SJCRH30 (cell line): ENCODE measurements around the gene SCN8A. TPM values are rescaled to one million over a fixed set of nuclear protein-coding genes. Genes with fewer than 3 reads are reported as not detected.

Source experiments
- DNase-seq, 2 experiments: peaks; one replicate each; pipeline ENCODE4 v3.0.0-alpha.2; 2015 to 2020
- H3K27ac ChIP-seq: fragments of 250-450 bp; sonication (Bioruptor Pico); 2 replicates; pipeline ENCODE4 v1.5.1; 2020; ENCODE audit warnings: mild to moderate bottlenecking, moderate library complexity
- H3K27me3 ChIP-seq: fragments of 250-450 bp; sonication (Bioruptor Pico); 2 replicates; pipeline ENCODE4 v1.5.1; 2020; ENCODE audit warnings: mild to moderate bottlenecking, moderate library complexity
- H3K36me3 ChIP-seq: fragments of 250-450 bp; sonication (Bioruptor Pico); 2 replicates; pipeline ENCODE4 v1.5.1; 2020; ENCODE audit warnings: mild to moderate bottlenecking, moderate library complexity
- H3K4me1 ChIP-seq: fragments of 250-450 bp; sonication (Bioruptor Pico); 2 replicates; pipeline ENCODE4 v1.5.1; 2020; ENCODE audit warnings: mild to moderate bottlenecking, moderate library complexity
- H3K4me3 ChIP-seq: fragments of 250-450 bp; sonication (Bioruptor Pico); 2 replicates; pipeline ENCODE4 v1.5.1; 2020; ENCODE audit warnings: mild to moderate bottlenecking, moderate library complexity
- H3K9me3 ChIP-seq: fragments of 250-450 bp; sonication (Bioruptor Pico); replicated peaks from 2 replicates; pipeline ENCODE4 v1.5.1; 2020; ENCODE audit warnings: mild to moderate bottlenecking, moderate library complexity
- total RNA-seq: library from RNA; depleted of rRNA; stranded (reverse); fragments of >200 nt; shearing (Covaris generic); gene quantifications from 2 replicates; pipeline ENCODE4 v1.2.3, GENCODE V29; 2014

The SCN8A gene
- total RNA-seq, 1 experiment from 2014 or later, result 0.67 TPM

- H3K9me3 ChIP-seq, result no peaks in the 10 kb centered on the region; the same call in 1 of the 2 replicates
- H3K36me3 ChIP-seq, result no peaks in the 10 kb centered on the region
- no peak overlapping the region for H3K4me3 ChIP-seq
- no peak for DNase-seq
- no peaks in the 10 kb centered on the region for H3K4me1 ChIP-seq
- no peak overlapping the region for H3K27ac ChIP-seq
- peaks cover 11% of the 10 kb centered on the region; the same call in 1 of the 2 replicates for H3K27me3 ChIP-seq
Observed at GRCh38 chr12:51740536-51740935, 149.5 kb downstream of the SCN8A start.

GRCh38 chr12:51744235-51744634 lies 153.2 kb downstream of the SCN8A start:
- Histone ChIP-seq H3K4me3 (no peak overlapping the region), H3K4me1 (no peaks in the 10 kb centered on the region), H3K9me3 (no peaks in the 10 kb centered on the region; the same call in 1 of the 2 replicates), H3K27me3 (0 out of 2 replicates have a peak, but pooled peaks cover 4% of the 10 kb centered on the region), H3K36me3 (no peaks in the 10 kb centered on the region), H3K27ac (no peak overlapping the region)
- DNase-seq, result peak in 1 of 2 experiments; percentile 8

- Histone ChIP-seq H3K4me3 (no peak overlapping the region), H3K27me3 (0 out of 2 replicates have a peak, but pooled peaks cover 4% of the 10 kb centered on the region), H3K27ac (no peak overlapping the region)
Observed at GRCh38 chr12:51744957-51745356, 153.9 kb downstream of the SCN8A start.

GRCh38 chr12:51746416-51746815 lies 155.4 kb downstream of the SCN8A start:
- Histone ChIP-seq H3K4me1 (no peaks in the 10 kb centered on the region), H3K9me3 (no peaks in the 10 kb centered on the region; the same call in 1 of the 2 replicates), H3K27ac (no peak overlapping the region), H3K27me3 (0 out of 2 replicates have a peak, but pooled peaks cover 4% of the 10 kb centered on the region), H3K36me3 (no peaks in the 10 kb centered on the region), H3K4me3 (no peak overlapping the region)
- DNase-seq, result no peak

More at GRCh38 chr12:51744957-51745356, 153.9 kb downstream of the SCN8A start:
- no peaks in the 10 kb centered on the region; the same call in 1 of the 2 replicates for H3K9me3 ChIP-seq
- H3K4me1 ChIP-seq, result no peaks in the 10 kb centered on the region
- H3K36me3 ChIP-seq, result no peaks in the 10 kb centered on the region
- DNase-seq, result no peak

DNA sequence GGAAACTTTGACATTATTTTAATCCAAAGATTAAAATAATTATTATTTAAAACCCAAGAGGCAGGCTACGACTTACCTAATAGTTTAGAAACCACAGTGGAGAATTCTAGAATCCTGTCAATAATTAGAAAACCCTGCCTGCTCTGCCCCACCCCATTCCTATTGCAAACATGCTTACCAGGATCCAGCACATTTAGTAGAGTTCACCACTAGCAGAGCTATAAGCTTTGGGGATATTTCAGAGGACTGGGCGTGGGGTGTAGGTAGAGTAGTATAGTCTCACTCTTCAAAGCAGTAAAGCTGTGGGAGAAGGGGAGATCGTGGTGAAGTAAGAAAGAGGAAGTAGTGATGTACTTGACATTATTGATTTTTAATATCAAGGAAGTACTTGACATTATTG lies 157.2 kb downstream of the SCN8A start:
- H3K4me1 ChIP-seq, result no peaks in the 10 kb centered on the region
- no peaks in the 10 kb centered on the region for H3K9me3 ChIP-seq
- H3K27me3 ChIP-seq, result 0 out of 2 replicates have a peak, but pooled peaks cover 2% of the 10 kb centered on the region
- no peaks in the 10 kb centered on the region for H3K36me3 ChIP-seq
- H3K27ac ChIP-seq, result no peak overlapping the region
- H3K4me3 ChIP-seq, result no peak overlapping the region
- no peak for DNase-seq

DNA sequence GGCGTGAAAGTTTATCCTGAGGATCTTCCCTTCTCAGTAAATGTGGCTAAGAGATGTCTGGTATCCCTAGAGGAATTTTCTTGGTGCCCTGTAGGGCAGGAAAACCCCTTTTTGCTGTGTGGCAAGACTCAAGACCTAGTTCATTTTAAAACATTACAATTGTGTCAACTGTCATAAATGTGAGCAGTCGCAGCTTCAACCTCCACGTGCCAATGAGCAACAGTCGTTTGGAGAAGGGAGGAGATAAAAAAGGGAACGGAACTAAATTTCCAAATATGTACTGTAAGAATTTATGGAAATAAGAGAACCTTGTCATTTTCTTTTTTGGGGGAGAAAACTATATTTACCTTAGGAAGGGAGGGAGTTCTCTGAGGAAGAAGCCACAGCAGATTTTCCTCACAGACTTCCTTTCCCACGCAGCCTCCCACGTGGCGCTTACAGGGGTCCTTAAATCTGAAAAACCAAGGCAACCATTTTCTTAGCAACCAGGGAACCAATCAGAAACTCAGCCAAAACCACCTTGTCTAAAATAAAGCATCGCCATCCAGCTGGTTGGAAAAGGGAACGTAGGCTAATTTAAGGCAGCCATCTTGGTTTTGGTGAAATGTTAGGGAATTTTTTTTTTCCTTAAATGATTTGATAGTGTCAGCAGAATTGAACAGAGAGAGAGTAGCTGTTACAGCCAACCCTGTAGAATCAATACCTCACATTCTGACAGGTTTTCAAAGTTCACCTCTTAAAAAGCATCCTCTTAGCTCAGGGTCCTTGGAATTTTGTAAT lies 158.4 kb downstream of the SCN8A start:
- Histone ChIP-seq H3K9me3 (no peaks in the 10 kb centered on the region), H3K27ac (no peak overlapping the region), H3K4me1 (no peaks in the 10 kb centered on the region), H3K27me3 (no peaks in the 10 kb centered on the region), H3K36me3 (no peaks in the 10 kb centered on the region), H3K4me3 (no peak overlapping the region)
- DNase-seq, result no peak

GRCh38 chr12:51749986-51750317 lies 158.9 kb downstream of the SCN8A start:
- no peaks in the 10 kb centered on the region for H3K9me3 ChIP-seq
- DNase-seq, result no peak
- no peaks in the 10 kb centered on the region for H3K36me3 ChIP-seq
- no peak overlapping the region for H3K4me3 ChIP-seq
- no peaks in the 10 kb centered on the region for H3K27me3 ChIP-seq
- no peaks in the 10 kb centered on the region for H3K4me1 ChIP-seq
- no peak overlapping the region for H3K27ac ChIP-seq

DNA sequence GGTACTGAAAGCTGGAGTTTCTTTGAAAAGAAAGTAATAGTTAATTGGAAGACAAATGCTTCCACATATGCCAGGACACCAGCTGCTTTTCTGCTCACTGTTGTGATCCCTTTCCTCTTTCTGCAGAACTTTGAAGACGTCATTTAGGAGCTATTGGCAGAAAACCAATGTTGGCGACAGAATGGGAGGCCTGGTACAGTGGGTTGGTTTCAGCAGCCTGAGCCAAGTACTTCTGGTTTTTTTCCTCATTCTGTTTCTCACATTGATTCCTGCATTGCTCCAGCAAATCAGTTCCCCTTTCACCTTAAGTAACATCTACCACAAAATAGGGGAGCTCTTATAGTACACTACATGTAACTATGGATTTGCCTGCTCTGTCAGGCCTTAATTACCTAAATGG lies 160.6 kb downstream of the SCN8A start:
- no peak for DNase-seq
- no peaks in the 10 kb centered on the region for H3K4me1 ChIP-seq
- H3K36me3 ChIP-seq, result no peaks in the 10 kb centered on the region
- H3K27ac ChIP-seq, result no peak overlapping the region
- no peak overlapping the region for H3K4me3 ChIP-seq
- H3K9me3 ChIP-seq, result no peaks in the 10 kb centered on the region
- H3K27me3 ChIP-seq, result no peaks in the 10 kb centered on the region; the same call in 1 of the 2 replicates

DNA sequence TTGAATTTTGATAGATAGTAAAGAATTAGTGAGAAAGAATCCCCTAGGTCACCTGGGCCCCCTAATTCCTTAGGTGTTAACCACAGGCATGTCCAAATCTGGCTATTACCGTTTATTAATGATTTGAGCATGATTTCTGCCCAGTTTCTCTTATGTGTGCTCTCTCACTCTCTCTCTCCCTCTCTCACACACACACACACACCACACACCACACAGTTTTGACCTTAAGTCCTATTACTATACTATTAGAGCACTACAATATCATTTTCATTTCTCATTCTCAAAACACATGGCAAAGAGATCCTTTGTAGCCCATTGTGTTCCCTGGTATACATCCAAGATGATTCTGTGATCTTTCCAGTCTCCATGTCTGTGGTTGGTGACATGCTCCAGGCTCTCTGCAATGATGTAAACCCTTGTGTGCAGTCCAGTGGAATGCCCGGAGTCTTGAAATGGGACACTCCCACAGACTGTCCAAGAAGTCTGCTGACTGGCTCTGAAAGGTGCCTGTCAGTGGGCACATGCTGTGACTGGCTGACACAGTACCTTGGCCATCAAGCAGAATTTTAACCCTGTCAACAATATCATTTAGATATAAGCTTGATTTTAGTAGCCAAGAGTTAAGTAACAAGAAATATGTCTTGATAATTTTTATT lies 161.3 kb downstream of the SCN8A start:
- no peaks in the 10 kb centered on the region for H3K9me3 ChIP-seq
- H3K27me3 ChIP-seq, result no peaks in the 10 kb centered on the region; the same call in none of the 2 replicates
- peak; percentile 26 to 29 for DNase-seq
- H3K4me3 ChIP-seq, result no peak overlapping the region
- H3K4me1 ChIP-seq, result no peaks in the 10 kb centered on the region
- no peak overlapping the region for H3K27ac ChIP-seq
- no peaks in the 10 kb centered on the region for H3K36me3 ChIP-seq

DNA sequence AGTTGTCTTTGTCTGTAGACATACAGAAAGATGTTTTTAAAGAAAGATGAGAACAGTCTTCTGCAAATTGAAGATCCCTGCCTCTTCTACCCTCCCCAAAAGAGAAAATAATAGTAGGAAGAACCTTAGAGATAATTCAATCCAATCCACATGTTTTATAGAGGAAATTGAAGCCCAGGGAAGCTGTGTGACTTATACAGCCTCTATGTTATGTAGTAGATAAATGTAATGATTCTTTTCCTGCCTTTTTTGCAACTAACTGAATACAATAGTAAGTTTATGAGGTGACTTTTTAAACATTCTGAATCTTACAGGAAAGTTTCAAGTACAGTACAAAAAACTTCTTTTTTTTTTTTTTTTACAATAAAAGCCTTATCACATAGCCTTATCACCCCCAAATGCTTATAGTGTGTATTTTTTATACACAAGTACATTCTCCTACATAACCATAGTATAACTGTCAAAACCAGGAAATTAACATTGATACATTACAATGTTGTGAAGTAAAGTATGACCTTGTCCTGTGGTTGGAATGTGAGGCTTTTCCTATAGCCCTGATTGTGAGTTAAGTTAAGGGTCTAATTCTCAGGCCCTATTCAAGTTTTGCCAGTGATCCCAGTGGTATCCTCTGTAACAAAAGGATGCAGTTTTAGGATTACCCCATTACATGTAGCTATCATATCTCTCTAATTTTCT lies 163.1 kb downstream of the SCN8A start:
- Histone ChIP-seq H3K4me3 (no peak overlapping the region), H3K27ac (no peak overlapping the region), H3K9me3 (no peaks in the 10 kb centered on the region), H3K4me1 (no peaks in the 10 kb centered on the region), H3K36me3 (no peaks in the 10 kb centered on the region), H3K27me3 (no peaks in the 10 kb centered on the region; the same call in none of the 2 replicates)
- DNase-seq, result no peak

DNA sequence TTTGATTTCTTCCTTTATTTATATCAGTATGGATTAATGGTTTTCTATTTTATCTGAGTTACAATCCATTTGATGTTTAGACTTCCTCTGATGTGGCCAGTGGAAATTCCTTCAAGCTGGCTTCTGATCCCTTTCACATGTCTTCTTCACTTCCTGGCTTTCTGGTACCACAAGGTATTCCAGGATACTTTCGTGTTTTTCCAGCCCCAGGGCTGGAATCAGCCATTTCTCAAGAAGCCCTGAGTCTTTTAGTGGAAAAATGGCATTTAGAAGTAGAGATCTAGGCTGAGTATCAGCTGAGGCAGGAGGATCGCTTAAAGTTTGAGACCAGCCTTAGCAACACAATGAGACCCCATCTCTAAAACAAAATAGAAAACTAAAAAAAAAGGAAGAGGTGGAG lies 164.2 kb downstream of the SCN8A start:
- Histone ChIP-seq H3K27ac (no peak overlapping the region), H3K36me3 (no peaks in the 10 kb centered on the region), H3K9me3 (no peaks in the 10 kb centered on the region), H3K4me1 (no peaks in the 10 kb centered on the region), H3K4me3 (no peak overlapping the region), H3K27me3 (no peaks in the 10 kb centered on the region; the same call in none of the 2 replicates)
- no peak for DNase-seq

GRCh38 chr12:51759175-51759574 lies 168.1 kb downstream of the SCN8A start:
- no peaks in the 10 kb centered on the region for H3K4me1 ChIP-seq
- H3K27ac ChIP-seq, result no peak overlapping the region
- no peak overlapping the region for H3K4me3 ChIP-seq
- no peaks in the 10 kb centered on the region for H3K36me3 ChIP-seq
- DNase-seq, result no peak
- no peaks in the 10 kb centered on the region for H3K9me3 ChIP-seq
- no peaks in the 10 kb centered on the region; the same call in none of the 2 replicates for H3K27me3 ChIP-seq

DNA sequence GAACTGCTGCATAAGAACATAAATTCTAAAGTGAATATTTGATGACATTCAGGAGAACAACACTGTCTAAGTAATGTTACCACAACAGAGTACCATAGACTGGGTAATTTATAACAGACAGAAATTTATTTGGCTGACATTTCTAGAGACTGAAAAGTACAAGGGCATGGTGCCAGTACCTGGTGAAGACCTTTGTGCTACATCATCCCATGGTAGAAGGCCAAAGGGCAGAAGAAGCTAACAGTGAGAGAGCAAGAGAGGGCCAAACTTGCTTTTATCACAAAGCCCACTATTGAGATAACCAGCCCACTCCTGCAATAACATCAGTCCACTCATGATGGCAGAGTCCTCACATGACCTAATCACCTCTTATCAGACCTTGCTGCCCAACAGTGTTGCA lies 168.7 kb downstream of the SCN8A start:
- H3K27ac ChIP-seq, result no peak overlapping the region
- H3K4me1 ChIP-seq, result no peaks in the 10 kb centered on the region
- no peak overlapping the region for H3K4me3 ChIP-seq
- H3K9me3 ChIP-seq, result no peaks in the 10 kb centered on the region
- DNase-seq, result no peak
- H3K27me3 ChIP-seq, result no peaks in the 10 kb centered on the region; the same call in none of the 2 replicates
- no peaks in the 10 kb centered on the region for H3K36me3 ChIP-seq

DNA sequence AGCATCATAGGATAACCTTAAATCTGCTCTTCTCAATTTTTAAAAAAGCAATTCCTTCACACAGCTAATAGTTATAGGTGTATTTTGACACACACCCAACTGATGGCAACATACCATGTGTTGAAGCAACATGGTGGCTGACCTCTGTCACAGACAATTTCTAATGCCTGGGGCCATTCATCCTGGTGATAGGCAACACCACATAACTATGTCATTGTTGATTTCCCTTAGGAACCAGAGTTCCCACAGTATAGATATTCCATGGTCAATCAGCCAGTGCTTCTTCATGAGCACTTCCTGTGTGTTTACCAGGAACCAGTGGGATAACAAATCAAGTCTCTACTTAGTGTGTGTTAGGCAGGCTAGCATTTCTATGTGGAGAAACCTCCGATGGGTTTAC lies 169.2 kb downstream of the SCN8A start:
- Histone ChIP-seq H3K36me3 (no peaks in the 10 kb centered on the region), H3K27ac (no peak overlapping the region), H3K27me3 (no peaks in the 10 kb centered on the region; the same call in none of the 2 replicates), H3K4me1 (no peaks in the 10 kb centered on the region), H3K4me3 (no peak overlapping the region), H3K9me3 (no peaks in the 10 kb centered on the region)
- no peak for DNase-seq

DNA sequence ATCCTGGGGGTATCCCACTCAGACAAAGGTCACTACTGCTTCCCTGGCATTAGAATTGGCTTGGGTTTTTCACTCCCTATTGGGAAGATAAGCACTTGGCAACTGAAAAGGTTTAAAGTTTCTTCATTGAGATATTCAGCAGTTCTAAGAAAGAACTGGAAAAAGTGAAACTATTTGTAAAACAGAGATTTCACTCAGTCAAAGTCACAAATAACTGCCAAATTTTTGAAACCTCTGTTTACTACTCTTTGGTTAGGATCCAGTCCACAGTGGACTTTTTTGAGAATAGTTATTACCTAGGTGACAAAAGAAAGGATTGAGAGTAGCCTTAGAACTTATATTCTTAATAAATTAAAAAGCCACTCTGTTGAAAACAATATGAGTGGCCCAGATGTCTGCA lies 172.7 kb downstream of the SCN8A start:
- H3K27ac ChIP-seq, result no peak overlapping the region
- H3K27me3 ChIP-seq, result peaks cover 5% of the 10 kb centered on the region; the same call in 1 of the 2 replicates
- no peaks in the 10 kb centered on the region for H3K9me3 ChIP-seq
- H3K4me3 ChIP-seq, result no peak overlapping the region
- H3K4me1 ChIP-seq, result no peaks in the 10 kb centered on the region
- no peak for DNase-seq
- no peaks in the 10 kb centered on the region for H3K36me3 ChIP-seq
